ENCODE results near the gene OLFML1.

The OLFML1 gene

GRCh38 chr11:7545611-7546010 lies 60.3 kb downstream of the OLFML1 start:
- Histone ChIP-seq H3K4me3 (ENCODE audit: low read depth, low read length) (no peak overlapping the region), H3K79me2 (ENCODE audit: control insufficient read depth, insufficient read depth, low read length, poor library complexity) (no peaks in the 10 kb centered on the region), H2AK5ac (ENCODE audit: low read length) (no peak overlapping the region), H4K8ac (ENCODE audit: low read depth, low read length) (no peak overlapping the region), H3K9ac (ENCODE audit: low read length) (no peak overlapping the region), H3K9me3 (ENCODE audit: insufficient read depth, low read depth, low read length) (no peaks in the 10 kb centered on the region), H2BK120ac (ENCODE audit: insufficient read depth, low read length, poor library complexity) (no peak overlapping the region), H3K4me1 (ENCODE audit: control insufficient read depth in 1 of 2, insufficient read depth in 2 of 2, low read length in 2 of 2) (peaks cover 17 to 28% of the 10 kb centered on the region in 2 experiments), H3K27ac (ENCODE audit: low read depth, low read length) (no peak overlapping the region), H3K14ac (ENCODE audit: low read length) (no peak overlapping the region), H4K91ac (ENCODE audit: low read depth, low read length) (no peak overlapping the region), H3K27me3 (ENCODE audit: insufficient read depth, low read length) (no peaks in the 10 kb centered on the region), H3K4ac (ENCODE audit: low read depth, low read length) (no peak overlapping the region), H4K12ac (ENCODE audit: low read depth, low read length) (no peak overlapping the region), H2AFZ (ENCODE audit: insufficient read depth, low read length, poor library complexity) (no peak overlapping the region), H2BK5ac (ENCODE audit: low read depth, low read length, poor library complexity) (no peak overlapping the region), H3K23ac (ENCODE audit: low read length) (no peak overlapping the region), H3K18ac (ENCODE audit: low read length) (no peak overlapping the region), H3K4me2 (ENCODE audit: low read length) (no peak overlapping the region), H2BK12ac (ENCODE audit: low read length) (no peak overlapping the region), H3K36me3 (ENCODE audit: control insufficient read depth in 1 of 2, insufficient read depth in 2 of 2, low read length in 2 of 2) (no peaks in the 10 kb centered on the region), H3K79me1 (ENCODE audit: low read length) (peaks cover 10% of the 10 kb centered on the region)
- DNase-seq, result no peak
- no CpG with 5 or more reads among the region's 4 CpGs for WGBS (ENCODE audit: extremely low coverage, insufficient coverage, insufficient read length)

- Histone ChIP-seq H3K4me2 (ENCODE audit: low read length) (no peak overlapping the region), H3K4me3 (ENCODE audit: low read depth, low read length) (no peak overlapping the region), H2AK5ac (ENCODE audit: low read length) (no peak overlapping the region), H2AFZ (ENCODE audit: insufficient read depth, low read length, poor library complexity) (no peak overlapping the region), H3K79me2 (ENCODE audit: control insufficient read depth, insufficient read depth, low read length, poor library complexity) (no peaks in the 10 kb centered on the region), H3K23ac (ENCODE audit: low read length) (no peak overlapping the region), H3K4me1 (ENCODE audit: control insufficient read depth in 1 of 2, insufficient read depth in 2 of 2, low read length in 2 of 2) (peaks cover 9 to 21% of the 10 kb centered on the region in 2 experiments), H4K91ac (ENCODE audit: low read depth, low read length) (no peak overlapping the region), H3K14ac (ENCODE audit: low read length) (no peak overlapping the region), H3K27ac (ENCODE audit: low read depth, low read length) (no peak overlapping the region), H3K79me1 (ENCODE audit: low read length) (peaks cover 6% of the 10 kb centered on the region), H3K18ac (ENCODE audit: low read length) (no peak overlapping the region), H2BK12ac (ENCODE audit: low read length) (no peak overlapping the region), H3K4ac (ENCODE audit: low read depth, low read length) (no peak overlapping the region), H3K36me3 (ENCODE audit: control insufficient read depth in 1 of 2, insufficient read depth in 2 of 2, low read length in 2 of 2) (no peaks in the 10 kb centered on the region), H4K8ac (ENCODE audit: low read depth, low read length) (no peak overlapping the region), H2BK120ac (ENCODE audit: insufficient read depth, low read length, poor library complexity) (no peak overlapping the region), H4K12ac (ENCODE audit: low read depth, low read length) (no peak overlapping the region), H3K9me3 (ENCODE audit: insufficient read depth, low read depth, low read length) (no peaks in the 10 kb centered on the region), H3K9ac (ENCODE audit: low read length) (no peak overlapping the region), H3K27me3 (ENCODE audit: insufficient read depth, low read length) (no peaks in the 10 kb centered on the region), H2BK5ac (ENCODE audit: low read depth, low read length, poor library complexity) (no peak overlapping the region)
- WGBS (ENCODE audit: extremely low coverage, insufficient coverage, insufficient read length), result no CpG with 5 or more reads among the region's 3 CpGs
- peak; percentile 38 to 46 for DNase-seq
These were observed 61.1 kb downstream of the OLFML1 start for GRCh38 chr11:7546324-7546791.

- Histone ChIP-seq H2BK120ac (ENCODE audit: insufficient read depth, low read length, poor library complexity) (no peak overlapping the region), H2AFZ (ENCODE audit: insufficient read depth, low read length, poor library complexity) (no peak overlapping the region), H2AK5ac (ENCODE audit: low read length) (no peak overlapping the region), H2BK5ac (ENCODE audit: low read depth, low read length, poor library complexity) (no peak overlapping the region), H4K8ac (ENCODE audit: low read depth, low read length) (peak overlapping the region; percentile 35), H3K36me3 (ENCODE audit: control insufficient read depth in 1 of 2, insufficient read depth in 2 of 2, low read length in 2 of 2) (no peaks in the 10 kb centered on the region), H3K4me1 (ENCODE audit: control insufficient read depth in 1 of 2, insufficient read depth in 2 of 2, low read length in 2 of 2) (peaks cover 8 to 18% of the 10 kb centered on the region in 2 experiments), H2BK12ac (ENCODE audit: low read length) (no peak overlapping the region), H3K4me3 (ENCODE audit: low read depth, low read length) (no peak overlapping the region), H3K27ac (ENCODE audit: low read depth, low read length) (no peak overlapping the region), H3K4ac (ENCODE audit: low read depth, low read length) (peak overlapping the region; percentile 28), H3K9ac (ENCODE audit: low read length) (no peak overlapping the region), H3K79me2 (ENCODE audit: control insufficient read depth, insufficient read depth, low read length, poor library complexity) (no peaks in the 10 kb centered on the region), H3K9me3 (ENCODE audit: insufficient read depth, low read depth, low read length) (no peaks in the 10 kb centered on the region), H3K18ac (ENCODE audit: low read length) (no peak overlapping the region), H4K12ac (ENCODE audit: low read depth, low read length) (no peak overlapping the region), H3K4me2 (ENCODE audit: low read length) (no peak overlapping the region), H3K14ac (ENCODE audit: low read length) (no peak overlapping the region), H3K79me1 (ENCODE audit: low read length) (peaks cover 6% of the 10 kb centered on the region), H3K27me3 (ENCODE audit: insufficient read depth, low read length) (no peaks in the 10 kb centered on the region), H3K23ac (ENCODE audit: low read length) (no peak overlapping the region), H4K91ac (ENCODE audit: low read depth, low read length) (no peak overlapping the region)
- no CpG with 5 or more reads among the region's 4 CpGs for WGBS (ENCODE audit: extremely low coverage, insufficient coverage, insufficient read length)
- DNase-seq, result no peak
These were observed 62.4 kb downstream of the OLFML1 start for GRCh38 chr11:7547687-7548086.

DNA sequence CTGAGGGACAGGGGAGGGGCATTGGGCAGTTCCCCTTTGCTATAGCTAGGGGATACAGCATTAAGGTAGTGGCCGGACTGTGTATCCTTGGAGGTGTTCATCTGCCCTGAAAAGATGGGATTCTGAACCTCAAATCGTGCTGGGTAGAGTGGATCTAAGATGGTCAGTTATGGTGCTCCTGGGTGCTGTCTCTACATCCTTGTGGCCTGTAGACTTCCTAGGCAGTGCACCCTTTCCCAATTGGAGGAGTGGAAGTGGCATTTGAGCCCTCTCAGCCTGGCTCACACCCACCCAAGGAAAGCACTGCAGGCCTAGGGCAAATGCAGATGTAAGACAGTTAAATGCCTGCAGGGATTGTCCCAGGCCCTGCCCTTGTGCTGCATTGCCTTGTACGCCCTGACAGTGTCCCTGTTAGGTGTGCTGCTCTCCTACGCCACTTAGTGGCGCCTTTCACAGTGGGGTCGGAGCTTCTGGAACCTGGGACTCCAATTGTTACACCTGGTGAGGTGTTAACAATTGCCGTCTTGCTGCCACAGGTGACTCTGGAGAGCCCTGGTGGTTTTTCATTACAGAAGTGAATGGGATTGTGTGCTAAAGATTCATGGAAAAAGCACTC lies 63.5 kb downstream of the OLFML1 start:
- no peaks in the 10 kb centered on the region for H3K79me2 ChIP-seq (ENCODE audit: control insufficient read depth, insufficient read depth, low read length, poor library complexity)
- no peaks in the 10 kb centered on the region for H3K27me3 ChIP-seq (ENCODE audit: insufficient read depth, low read length)
- H4K91ac ChIP-seq (ENCODE audit: low read depth, low read length), result no peak overlapping the region
- no peak overlapping the region for H2BK5ac ChIP-seq (ENCODE audit: low read depth, low read length, poor library complexity)
- no peak overlapping the region for H2AK5ac ChIP-seq (ENCODE audit: low read length)
- peaks cover 2% of the 10 kb centered on the region for H3K79me1 ChIP-seq (ENCODE audit: low read length)
- no peak overlapping the region for H3K4me3 ChIP-seq (ENCODE audit: low read depth, low read length)
- WGBS (ENCODE audit: extremely low coverage, insufficient coverage, insufficient read length), result no CpG with 5 or more reads among the region's 7 CpGs
- peaks cover 4 to 14% of the 10 kb centered on the region in 2 experiments for H3K4me1 ChIP-seq (ENCODE audit: control insufficient read depth in 1 of 2, insufficient read depth in 2 of 2, low read length in 2 of 2)
- H3K27ac ChIP-seq (ENCODE audit: low read depth, low read length), result no peak overlapping the region
- H3K23ac ChIP-seq (ENCODE audit: low read length), result no peak overlapping the region
- H2BK12ac ChIP-seq (ENCODE audit: low read length), result no peak overlapping the region
- no peak overlapping the region for H3K18ac ChIP-seq (ENCODE audit: low read length)
- H3K14ac ChIP-seq (ENCODE audit: low read length), result no peak overlapping the region
- H3K9ac ChIP-seq (ENCODE audit: low read length), result no peak overlapping the region
- no peaks in the 10 kb centered on the region for H3K9me3 ChIP-seq (ENCODE audit: insufficient read depth, low read depth, low read length)
- H4K12ac ChIP-seq (ENCODE audit: low read depth, low read length), result no peak overlapping the region
- peak; percentile 68 to 77 for DNase-seq
- H3K36me3 ChIP-seq (ENCODE audit: control insufficient read depth in 1 of 2, insufficient read depth in 2 of 2, low read length in 2 of 2), result no peaks in the 10 kb centered on the region
- H3K4ac ChIP-seq (ENCODE audit: low read depth, low read length), result no peak overlapping the region
- H3K4me2 ChIP-seq (ENCODE audit: low read length), result no peak overlapping the region
- H2AFZ ChIP-seq (ENCODE audit: insufficient read depth, low read length, poor library complexity), result no peak overlapping the region
- no peak overlapping the region for H4K8ac ChIP-seq (ENCODE audit: low read depth, low read length)
- H2BK120ac ChIP-seq (ENCODE audit: insufficient read depth, low read length, poor library complexity), result no peak overlapping the region

Data from trophoblast cell (in vitro differentiated cells and primary cell).